Hematopoietic multipotent progenitor cell treated with erythropoietin and hydrocortisone succinate and interleukin-3 and kit ligand, for 4 days (in vitro differentiated cells): Measurements from ENCODE around the gene PTPRE.

ENCODE experiments used
- DNase-seq: peaks from one replicate; pipeline ENCODE4 v3.0.0-alpha.2; 2015

The PTPRE gene

DNA sequence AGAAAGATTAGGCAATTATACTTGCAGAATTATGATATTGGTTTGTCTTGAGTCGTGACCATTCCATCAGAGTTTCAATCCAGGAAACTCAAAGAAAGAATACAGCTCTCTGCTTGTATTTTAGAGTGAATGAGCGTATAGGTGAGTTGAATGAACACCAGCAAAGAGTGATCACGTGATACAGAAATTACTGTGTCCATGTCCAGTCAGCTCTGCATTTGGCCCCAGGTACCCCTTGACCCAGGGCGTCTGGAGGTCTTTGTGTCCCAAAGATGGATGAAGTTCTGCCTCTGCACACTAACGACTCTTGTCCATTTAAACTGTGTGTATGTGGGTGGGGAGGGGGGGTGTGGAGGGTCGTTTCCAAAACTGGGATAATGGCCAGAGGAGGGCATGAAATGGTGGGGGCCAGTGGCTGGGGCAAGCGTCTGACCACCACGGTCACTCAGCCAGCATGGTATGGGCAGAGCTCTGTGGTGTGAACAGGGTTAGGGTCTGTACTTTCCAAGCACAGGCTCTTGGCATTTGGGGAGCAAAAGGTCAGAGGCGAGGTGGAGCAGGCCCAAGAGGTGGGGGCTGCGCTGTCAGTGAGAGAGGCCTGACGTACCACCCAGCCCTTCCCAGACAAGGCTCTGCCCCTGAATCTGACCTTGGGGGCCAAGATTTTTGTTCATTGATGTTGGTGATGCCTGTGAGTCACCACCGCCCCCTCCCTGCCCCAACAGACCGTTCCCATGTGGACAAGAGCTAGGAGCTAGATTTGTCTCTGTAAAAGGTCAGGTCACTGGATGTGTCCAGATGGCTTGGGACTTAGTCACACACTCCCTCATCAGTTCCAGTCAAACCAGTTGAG, 1.4 kb downstream of the PTPRE start:
- no peak for DNase-seq

DNA sequence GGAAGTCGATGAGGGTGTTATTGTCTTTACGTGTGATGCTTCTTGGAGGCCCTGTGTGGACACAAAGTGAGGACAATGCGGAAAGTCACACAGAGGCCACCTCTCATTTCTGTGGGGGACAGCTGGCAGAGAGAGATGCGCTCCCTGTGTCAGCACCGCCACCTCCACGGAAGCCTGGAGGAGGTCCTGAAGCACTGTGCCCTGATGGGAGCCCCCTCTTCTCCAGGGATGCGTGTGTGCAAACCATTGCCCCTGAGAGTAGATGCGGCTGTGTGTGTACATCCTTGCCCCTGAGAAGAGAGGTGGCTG, 2.0 kb downstream of the PTPRE start:
- DNase-seq, result no peak

DNA sequence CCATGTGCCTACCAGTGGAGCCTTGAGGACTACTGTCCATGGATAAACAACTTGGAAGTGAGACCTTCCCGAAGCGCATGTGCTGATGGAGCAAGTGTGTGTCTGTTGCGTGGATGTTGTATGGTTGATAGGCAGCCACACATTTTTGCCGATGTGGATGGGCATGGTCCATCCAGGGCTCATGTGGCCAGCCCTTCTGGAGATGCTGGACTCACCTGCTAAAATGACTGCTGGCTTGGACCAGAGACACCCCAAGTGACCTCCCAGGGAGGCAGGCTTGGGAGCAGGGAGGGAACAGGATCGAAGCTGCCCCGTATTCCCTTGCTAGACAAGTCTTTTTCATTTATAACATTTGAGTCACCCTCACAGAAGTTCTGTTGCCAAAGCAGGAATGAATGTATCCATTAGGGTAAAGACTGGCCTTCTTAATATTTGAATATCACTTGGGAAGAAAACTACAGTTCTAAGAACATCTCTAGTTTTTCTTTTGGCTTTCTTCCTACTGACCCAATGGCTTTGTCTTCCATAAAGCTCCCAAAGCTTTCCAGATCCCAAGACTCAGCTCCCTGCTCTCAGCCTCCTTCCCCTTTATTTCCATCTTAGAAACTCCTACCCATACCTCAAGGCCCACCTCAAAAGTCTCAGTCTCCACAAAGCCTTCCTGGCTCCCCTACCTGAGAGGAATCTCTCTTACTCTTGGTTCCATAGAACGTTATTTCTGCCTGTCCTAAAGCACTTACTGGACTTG, 3.0 kb downstream of the PTPRE start:
- DNase-seq, result no peak

DNA sequence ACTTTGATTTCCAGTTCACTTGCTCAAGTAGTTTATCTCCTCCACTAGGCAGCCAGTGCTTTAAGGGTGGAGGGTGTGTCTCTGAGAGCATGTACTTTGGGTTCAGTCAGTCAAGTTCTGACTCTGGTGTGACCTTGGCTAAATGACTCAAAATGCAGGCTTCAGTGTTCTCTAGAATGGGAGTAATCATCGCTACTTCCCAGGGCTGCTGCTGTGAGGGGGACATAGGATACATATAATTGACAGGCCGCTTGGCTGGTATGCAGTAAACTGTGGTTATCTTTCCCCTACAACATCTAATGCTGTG, 3.5 kb downstream of the PTPRE start:
- DNase-seq, result no peak

DNA sequence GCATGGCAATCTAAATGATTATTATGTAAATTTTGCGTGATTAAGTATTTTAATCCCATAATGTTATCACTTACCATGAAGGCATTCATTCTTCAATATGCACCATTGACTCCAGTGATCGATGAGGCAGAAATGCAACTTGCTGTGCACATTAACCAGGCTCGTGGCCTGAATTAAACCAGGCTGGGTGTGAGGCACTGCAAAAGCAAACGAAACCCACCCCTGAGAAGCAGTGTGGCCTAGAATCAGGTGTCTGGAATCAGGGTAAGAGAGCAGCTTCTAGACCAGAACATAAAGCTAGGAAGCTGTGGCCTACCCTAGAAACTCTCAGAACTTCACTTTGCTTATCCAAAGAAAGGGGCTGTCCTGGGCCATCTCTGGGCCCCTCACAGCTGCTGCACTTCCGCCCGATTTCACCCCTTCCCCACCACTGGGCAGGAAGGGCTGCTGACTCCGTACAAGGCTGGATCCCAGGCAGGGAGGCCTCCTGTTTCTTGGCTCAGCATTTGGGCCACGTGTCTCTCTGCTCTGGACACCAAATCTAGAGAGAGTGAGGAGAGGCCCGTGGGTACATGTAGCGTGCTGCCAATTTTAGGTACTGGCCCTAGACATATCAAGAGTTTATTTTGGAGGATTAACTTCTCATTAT, 4.4 kb downstream of the PTPRE start:
- no peak for DNase-seq

DNA sequence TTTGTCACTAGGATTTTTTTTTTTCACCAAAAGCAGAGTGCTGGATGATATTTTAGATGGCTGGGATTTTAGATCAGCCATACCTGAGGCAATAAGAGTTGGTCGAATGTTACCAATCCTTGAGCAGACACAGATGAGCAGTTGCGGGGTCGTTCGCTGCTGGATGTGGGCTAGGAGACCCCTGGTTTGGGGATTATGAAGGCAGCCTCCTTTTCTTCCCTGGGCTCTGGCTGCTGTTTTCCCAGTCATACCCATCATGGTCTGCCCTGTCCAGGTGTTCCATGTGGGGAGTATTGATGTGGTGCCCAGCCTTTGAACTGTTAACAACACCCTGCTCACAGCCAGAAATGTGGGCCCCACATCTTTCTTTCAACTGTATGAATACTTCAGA, 5.0 kb downstream of the PTPRE start:
- DNase-seq, result no peak

DNA sequence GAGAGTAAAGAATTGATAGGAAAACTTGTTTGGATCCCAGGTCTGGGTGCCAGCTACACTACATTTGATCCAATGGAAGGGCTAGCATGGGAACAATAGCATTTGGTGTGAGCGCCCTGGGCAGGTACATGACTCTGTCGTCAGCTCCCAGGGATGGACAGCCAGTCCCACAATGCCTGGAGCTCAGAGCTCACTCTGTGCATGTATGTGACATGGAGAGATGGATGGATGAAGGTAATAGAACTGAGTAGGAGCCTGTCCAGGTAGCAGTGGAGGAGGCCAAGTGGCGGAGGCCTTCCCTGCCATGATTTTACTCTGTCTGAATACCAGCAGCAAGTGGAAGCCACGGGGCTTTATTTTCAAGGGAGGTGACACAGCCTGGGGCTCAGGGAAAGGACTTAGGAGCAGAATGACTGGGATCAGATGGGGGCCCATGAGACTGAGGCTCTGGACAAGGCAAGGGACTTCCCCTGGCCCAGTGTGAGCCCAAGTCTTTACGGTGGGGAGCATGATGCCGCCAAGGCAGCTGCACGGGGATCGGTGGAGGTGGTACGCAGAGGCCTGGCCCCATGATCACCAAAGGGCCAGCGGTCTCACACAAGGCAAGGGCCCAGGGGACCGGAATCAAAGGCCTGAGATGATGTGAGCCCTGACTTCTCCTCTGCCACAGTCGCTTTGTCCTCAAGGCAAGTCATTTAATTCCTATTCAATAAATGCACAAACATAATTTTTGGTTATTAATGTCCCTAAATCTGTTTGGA, 5.9 kb downstream of the PTPRE start:
- no peak for DNase-seq

DNA sequence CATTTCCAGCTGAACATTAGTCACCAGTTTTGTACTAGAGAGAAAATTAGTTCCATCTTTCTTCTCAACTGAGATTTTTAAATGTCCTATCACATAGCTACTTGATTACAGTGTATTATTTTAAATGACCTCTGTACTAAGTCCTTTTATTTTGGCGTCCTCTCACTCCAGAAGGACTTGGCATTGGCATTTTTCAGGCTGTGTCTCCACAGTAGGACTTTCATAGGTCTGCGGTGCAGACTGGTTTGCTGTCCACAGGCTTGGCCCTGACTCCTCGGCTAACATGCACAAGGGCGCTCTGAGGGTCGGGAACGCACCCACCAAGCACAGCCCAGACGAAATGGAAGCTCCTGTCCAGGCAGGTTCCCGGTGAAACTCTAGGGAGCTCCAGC, 6.5 kb downstream of the PTPRE start:
- DNase-seq, result no peak

DNA sequence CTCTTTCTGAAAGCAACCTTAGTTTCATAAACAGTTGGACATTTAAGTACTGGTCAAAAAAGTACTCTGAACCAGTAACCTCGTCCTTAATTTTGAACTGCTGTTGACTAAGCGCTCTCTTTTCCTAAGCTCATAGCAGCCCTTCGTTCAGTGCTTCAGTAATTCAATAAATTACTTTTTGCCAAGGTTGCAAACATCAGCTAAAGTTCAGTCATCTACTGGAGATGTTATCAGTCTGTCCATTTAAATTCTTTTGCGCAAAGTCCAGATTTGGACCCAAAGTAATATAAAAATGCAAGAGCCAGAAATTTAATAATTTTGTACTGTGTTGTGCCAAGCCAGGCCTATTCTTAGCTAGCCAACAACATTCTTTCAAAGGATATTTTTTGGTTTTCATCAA, 8.4 kb downstream of the PTPRE start:
- DNase-seq, result no peak

DNA sequence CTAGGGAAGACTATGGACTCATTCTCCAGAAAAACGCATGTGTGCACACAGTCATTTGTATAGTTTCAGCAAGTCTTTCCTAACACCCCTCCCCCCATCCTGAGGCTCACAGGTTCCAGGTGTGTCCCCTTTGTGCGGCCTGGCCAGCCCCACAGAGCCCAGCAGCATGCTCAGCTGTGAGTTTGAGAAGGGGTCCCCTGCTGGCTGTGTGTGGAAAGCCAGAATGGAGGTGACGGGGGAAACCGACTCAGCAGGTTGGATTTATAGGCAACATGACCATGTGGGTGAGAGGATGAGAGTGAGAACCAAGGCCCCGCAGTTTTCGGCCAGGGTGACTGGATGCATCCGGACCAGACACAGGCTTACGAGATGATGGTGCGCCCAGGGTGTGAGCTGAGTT, 9.9 kb downstream of the PTPRE start:
- DNase-seq, result no peak

DNA sequence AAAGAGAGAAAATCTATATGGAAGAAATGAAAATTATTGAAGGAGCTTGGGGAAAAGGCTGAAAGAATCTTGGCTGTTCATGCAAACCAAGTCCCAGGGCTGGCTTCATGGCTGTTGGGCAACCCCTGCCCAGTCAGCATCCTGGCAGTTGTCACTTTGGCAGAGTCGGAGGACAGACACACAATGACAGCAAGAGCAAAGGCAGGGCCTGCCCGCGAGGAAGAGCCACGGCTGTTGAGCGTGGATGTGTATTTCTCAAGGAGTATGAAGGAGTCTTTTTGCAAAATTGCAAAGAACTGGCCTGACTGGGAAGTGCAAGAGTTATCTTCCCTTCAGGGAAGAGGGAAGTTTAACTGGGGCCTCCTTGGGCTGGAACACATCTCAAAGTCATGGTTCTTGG, 11.7 kb downstream of the PTPRE start:
- no peak for DNase-seq

DNA sequence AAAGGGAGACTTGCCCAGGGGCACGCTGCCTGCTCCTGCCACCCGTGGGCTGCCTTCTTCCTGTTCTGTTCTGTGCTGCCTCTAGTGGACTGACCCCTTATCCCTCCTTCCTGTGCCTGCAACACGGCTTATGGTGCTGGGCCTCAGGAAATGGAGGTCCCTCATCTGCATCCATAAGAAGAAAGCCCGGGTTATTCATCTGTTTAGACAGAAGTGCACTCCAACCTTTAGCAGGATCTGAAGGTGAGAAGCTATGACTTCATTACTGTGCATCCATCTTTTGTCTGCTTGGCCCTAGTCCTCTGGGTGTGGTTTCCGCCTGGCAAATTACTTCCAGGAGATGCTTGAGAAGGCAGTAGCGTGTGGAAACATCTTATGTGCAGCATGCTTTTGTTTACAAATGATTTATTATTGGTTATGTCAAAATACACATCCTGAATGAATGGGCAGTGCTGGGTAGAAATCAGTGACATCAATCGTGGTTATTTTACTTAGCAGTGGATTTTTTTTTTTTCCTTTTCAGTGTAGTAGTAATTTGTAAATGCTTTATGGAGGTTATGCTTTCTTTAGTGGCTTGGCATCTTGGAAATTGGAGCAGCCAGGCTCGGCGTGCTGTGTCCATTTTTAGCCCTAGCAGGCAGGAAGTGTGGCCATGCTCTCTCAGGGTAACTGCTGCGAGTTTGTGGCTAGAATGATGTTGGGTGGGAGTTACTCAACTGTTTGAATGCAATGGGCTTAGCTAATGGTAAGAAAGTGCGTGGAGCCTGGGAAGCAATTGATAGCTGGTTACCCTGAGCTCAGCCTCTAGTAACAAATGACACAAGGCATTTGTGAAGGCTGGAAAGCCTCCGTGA, 12.7 kb downstream of the PTPRE start:
- DNase-seq, result peak; percentile 57

DNA sequence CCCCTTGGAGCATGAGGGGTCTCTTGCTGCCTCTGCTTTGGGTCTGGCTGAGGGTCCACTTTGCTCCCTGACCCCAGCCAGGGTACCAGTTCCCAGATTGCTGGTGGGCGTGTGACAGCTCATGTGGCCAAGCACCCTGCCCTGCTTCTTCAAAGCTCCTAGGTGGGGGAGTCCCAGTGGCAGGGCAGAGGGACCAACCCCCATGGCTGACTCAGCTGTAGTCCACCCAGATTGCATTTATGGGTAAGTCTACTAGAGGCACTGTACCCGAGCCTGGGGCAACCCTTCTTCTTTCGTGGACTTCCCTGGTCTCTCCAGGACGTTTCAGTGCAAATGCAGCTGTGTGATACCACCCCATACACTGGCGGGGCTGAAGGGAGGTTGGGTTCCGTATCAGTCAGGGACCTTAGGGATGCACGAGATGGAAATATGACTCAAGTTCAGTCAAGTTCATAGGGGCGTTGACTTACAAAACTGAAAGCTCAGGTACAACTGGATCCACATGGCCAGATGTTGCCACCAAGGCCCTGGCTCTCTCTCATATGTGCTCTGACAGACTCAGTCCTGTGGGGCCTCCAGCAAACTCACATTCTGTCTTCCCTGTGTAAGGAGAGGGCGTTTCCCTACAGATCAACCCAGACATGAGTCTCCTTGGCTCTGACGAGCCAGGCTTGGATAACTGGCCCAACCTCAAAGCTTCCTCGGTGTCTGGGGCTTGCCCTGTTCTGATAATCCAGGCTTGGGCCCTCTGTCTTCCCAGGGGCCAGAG, 13.6 kb downstream of the PTPRE start:
- DNase-seq, result no peak

DNA sequence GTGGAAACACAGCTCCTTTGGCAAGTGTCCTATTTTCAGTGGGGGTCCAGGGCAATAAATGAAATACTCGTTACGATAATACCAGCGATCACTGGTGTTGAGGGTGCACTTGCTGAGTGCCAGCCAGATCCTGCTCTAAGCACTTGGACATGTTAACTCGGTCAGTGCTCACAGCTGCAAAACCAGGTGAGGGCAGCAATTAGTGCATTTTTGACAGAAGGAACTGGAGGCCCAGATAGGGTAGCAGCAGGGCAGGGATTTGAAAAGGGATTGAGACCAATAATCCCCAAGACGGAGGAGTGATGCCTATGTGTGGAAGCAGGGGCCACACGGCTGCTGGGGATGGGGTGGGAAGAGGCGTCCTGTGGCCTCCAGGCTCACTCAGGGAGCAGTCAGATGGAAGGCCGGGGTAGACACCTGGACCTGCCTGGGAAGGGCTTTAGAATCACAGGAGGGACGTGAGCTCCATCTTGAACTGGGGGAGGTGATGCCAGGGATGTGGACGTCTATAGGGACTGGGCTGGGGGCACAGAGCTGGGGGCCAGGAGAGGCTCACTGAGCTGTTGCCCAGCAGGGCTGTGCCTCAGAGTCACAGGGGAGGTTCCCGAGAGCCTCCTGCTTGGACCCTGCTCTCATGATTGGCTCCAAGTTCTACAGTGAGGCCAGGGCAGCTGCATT, 14.3 kb downstream of the PTPRE start:
- no peak for DNase-seq

DNA sequence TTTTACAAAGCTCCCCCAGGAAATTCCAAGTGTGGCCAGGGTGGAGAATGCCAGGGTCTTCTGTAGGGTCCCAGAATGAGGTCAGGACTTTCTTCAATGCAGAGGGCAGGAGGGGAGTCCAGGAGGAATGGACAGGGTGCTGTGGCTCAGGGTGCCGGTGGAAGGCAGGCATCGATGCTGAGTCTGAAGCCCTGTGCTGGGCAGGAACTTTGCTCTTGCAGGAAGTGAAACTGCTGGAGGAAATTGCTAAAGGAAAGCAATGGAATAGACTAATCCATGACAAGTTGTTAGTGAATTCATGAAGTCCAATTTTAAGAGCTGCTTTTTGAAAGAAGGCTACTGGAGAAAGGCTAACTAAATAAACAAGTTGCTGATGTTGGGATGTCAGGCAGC, 14.8 kb downstream of the PTPRE start:
- DNase-seq, result no peak

DNA sequence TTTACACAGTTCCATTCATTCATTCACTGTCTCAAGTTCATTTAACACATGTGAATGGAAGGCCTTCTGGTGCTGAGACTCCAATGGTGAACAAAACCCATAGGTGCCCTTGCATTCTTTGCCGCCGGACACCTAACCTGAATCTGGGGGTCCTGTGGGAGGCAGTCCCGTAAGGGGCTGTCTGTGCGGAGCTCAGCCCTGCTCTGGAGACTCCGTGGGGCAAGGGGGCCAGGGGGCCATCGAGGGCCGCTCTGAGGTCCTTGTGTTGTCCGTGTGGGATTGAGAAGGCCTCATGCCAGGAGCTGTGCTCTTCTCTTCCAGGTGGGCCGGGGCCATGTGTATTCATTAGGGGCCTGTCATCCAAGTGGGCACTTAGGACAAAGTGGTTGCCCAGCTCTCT, 15.3 kb downstream of the PTPRE start:
- no peak for DNase-seq

DNA sequence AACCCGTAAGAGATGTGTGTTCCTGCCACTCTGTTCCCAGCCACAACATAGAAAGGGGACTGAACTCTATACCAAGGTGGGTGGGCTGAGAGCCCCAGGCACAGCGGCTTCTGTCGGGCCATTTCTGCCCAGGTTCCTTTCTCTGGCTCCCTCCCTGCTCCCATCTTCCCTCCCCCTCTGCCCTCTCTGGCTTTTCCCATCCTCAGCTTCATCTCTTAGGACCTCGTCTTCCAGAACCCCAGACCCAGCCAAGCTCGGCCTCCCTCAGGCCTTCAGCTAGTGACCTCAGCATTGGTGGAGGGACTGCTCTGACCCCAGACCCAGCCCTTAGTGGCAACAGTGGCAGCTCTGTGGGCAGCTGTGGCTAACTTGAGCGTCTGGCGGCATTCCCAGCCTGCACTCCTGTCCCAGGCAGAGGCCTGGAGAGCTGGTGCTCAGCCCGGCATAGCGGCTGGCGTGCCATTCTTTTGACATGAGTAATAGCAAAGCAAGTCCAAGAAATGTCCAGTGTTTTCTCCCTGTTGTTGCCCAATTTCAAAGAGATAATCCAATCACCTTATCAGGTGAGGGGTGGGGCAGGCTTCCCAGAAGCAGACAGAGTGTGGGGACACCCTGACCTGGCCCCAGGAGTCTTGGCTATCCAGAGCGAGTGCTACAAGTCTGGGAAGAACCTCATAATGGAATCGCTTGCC, 15.9 kb downstream of the PTPRE start:
- DNase-seq, result no peak

DNA sequence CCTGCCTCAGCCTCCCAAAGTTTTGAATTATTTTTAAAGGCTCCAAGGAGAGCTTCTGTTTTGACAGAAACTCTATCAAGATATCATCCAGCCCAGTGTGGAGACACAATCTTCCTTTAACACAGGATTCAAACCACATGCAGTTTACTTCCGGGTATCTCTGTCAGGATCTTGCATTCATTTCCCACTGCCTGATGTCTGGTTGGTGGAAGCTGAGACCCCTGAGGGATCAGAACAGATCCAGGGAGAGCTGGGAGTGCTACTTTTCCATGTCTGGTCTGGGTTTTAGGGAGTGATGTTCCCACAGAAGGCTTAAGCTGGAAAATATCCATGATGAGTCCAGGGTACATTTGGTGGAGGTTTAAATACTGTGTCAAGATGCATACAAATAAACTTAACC, 16.7 kb downstream of the PTPRE start:
- DNase-seq, result no peak

DNA sequence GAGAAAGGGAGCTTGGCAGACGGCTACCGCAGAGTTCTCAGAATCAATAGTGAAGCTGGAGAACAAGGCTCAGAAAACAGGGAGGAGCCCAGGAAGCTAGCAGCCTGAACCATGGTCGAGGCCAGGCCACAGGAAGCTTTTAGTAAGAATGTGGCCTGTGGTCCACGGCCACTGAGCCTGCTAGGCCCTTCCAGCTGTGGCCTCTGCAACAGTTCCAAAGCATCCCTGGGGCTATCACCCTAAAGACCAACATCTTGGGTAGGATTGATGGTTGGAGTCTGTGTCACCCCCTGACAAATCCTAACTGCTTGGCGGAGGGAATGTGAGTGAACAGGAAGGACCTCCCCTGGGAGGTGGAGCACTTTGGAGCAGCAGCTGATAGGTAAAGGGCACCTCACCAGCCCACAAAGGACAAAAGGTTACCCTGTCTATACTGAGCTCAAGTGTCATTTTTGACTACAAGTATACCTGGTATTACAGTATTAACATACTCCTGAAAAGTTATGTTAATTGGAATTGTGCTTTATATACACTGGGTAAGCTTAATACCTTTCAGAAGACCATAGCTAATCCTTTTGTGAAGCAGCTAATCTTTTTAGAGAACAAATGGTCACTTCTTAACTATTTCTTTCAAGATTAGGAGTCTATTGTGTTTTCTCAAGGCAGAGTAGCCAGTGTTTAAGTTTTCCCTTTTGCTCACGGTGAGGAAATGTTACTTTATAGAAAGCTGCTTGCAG, 18.7 kb downstream of the PTPRE start:
- no peak for DNase-seq

DNA sequence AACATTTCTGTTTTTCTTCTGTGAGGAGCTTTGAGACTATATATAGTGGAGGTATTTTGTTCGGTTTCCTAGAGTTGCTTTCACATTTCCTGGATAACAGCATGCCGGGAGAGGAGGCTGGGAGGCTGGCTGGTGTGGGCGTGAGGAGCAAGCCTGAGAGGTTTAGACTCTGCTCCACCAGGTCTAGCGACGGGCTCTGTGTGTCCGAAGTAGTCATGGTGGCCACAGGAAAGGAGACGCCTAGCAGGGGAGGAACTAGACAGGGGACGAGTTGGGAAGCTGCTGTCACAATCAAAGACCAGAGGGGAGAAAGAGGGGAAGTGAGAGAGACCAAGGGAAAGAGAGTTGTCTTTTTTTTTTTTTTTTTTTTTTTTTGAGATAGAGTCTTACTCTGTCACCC, 19.6 kb downstream of the PTPRE start:
- DNase-seq, result no peak
